ENCODE measurements around the gene OR1L6.

Gene OR1L6

GRCh38 chr9:122785269-122785668, 43.2 kb downstream of the OR1L6 start:
- Histone ChIP-seq H3K27ac (no peak overlapping the region), H3K79me2 (ENCODE audit: insufficient read depth, low read depth) (no peaks in the 10 kb centered on the region), H3K4me2 (no peak overlapping the region)

GRCh38 chr9:122786338-122786737, 44.2 kb downstream of the OR1L6 start:
- Histone ChIP-seq H3K9ac (no peak overlapping the region), H3K36me3 (ENCODE audit: insufficient read depth) (no peaks in the 10 kb centered on the region), H3K79me2 (ENCODE audit: insufficient read depth, low read depth) (no peaks in the 10 kb centered on the region), H3K27ac (no peak overlapping the region), H3K27me3 (ENCODE audit: insufficient read depth, low read depth) (no peaks in the 10 kb centered on the region), H3K4me1 (ENCODE audit: low read depth, poor library complexity, severe bottlenecking) (no peaks in the 10 kb centered on the region), H3K4me3 (IDR thresholded peaks at IDR 0.05; ENCODE audit: insufficient read depth, low read depth, low read length) (no peak overlapping the region), H3K4me2 (no peak overlapping the region), H2AFZ (ENCODE audit: low read depth) (no peak overlapping the region), H4K20me1 (ENCODE audit: insufficient read depth) (no peaks in the 10 kb centered on the region)
- TF ChIP-seq CTCF (conservative IDR thresholded peaks at IDR 0.05; ENCODE audit: low read depth, low read length): no peak

More at GRCh38 chr9:122785269-122785668, 43.2 kb downstream of the OR1L6 start:
- Histone ChIP-seq H4K20me1 (ENCODE audit: insufficient read depth) (no peaks in the 10 kb centered on the region), H3K4me3 (IDR thresholded peaks at IDR 0.05; ENCODE audit: insufficient read depth, low read depth, low read length) (no peak overlapping the region), H3K36me3 (ENCODE audit: insufficient read depth) (no peaks in the 10 kb centered on the region), H3K9ac (no peak overlapping the region), H3K4me1 (ENCODE audit: low read depth, poor library complexity, severe bottlenecking) (no peaks in the 10 kb centered on the region), H3K27me3 (ENCODE audit: insufficient read depth, low read depth) (no peaks in the 10 kb centered on the region), H2AFZ (ENCODE audit: low read depth) (no peak overlapping the region)
- no peak for TF ChIP-seq CTCF (conservative IDR thresholded peaks at IDR 0.05; ENCODE audit: low read depth, low read length)

- Histone ChIP-seq H3K79me2 (ENCODE audit: insufficient read depth, low read depth) (no peaks in the 10 kb centered on the region), H2AFZ (ENCODE audit: low read depth) (no peak within 1 kb of the TSS), H3K9ac (no peak within 1 kb of the TSS), H3K4me3 (IDR thresholded peaks at IDR 0.05; ENCODE audit: insufficient read depth, low read depth, low read length) (no peak within 1 kb of the TSS), H3K36me3 (ENCODE audit: insufficient read depth) (no peaks in the 10 kb centered on the region), H3K4me2 (no peak within 1 kb of the TSS), H4K20me1 (ENCODE audit: insufficient read depth) (no peaks in the 10 kb centered on the region), H3K27me3 (ENCODE audit: insufficient read depth, low read depth) (no peaks in the 10 kb centered on the region), H3K4me1 (ENCODE audit: low read depth, poor library complexity, severe bottlenecking) (peaks cover 8% of the 10 kb centered on the region), H3K27ac (no peak within 1 kb of the TSS)
- no peak for TF ChIP-seq CTCF (conservative IDR thresholded peaks at IDR 0.05; ENCODE audit: low read depth, low read length)
Observed at GRCh38 chr9:122788831-122789230, 46.7 kb downstream of the OR1L6 start, which contains the start of gene OR5C1. Gene OR5C1, plus strand, starts transcription at chr9:122788933. Its CDS starts 0 bp downstream, at chr9:122788933.

DNA sequence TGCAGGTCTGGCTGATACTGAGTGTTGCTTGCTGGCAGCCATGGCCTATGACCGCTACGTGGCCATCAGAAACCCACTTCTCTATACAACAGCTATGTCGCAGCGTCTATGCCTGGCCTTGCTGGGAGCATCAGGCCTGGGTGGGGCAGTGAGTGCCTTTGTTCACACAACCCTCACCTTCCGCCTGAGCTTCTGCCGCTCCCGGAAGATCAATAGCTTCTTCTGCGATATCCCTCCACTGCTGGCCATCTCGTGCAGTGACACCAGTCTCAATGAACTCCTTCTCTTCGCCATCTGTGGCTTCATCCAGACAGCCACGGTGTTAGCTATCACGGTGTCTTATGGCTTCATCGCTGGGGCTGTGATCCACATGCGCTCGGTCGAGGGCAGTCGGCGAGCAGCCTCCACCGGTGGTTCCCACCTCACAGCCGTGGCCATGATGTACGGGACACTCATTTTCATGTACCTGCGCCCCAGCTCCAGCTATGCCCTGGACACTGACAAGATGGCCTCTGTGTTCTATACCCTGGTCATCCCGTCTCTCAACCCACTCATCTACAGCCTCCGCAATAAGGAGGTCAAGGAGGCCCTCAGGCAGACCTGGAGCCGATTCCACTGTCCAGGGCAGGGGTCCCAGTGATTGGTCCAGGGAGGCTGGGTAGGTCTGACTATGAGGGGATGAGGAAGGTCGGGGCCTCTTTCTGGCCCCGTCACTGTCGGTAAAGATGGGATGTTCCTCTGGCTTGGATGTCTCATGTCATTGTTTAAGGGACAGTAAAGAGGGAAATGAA, 47.3 kb downstream of the OR1L6 start:
- H3K4me2 ChIP-seq: no peak overlapping the region
- no peak overlapping the region for H3K4me3 ChIP-seq (IDR thresholded peaks at IDR 0.05; ENCODE audit: insufficient read depth, low read depth, low read length)
- peaks cover 8% of the 10 kb centered on the region for H3K4me1 ChIP-seq (ENCODE audit: low read depth, poor library complexity, severe bottlenecking)
- no peaks in the 10 kb centered on the region for H3K36me3 ChIP-seq (ENCODE audit: insufficient read depth)
- H4K20me1 ChIP-seq (ENCODE audit: insufficient read depth): no peaks in the 10 kb centered on the region
- TF ChIP-seq CTCF (conservative IDR thresholded peaks at IDR 0.05; ENCODE audit: low read depth, low read length): no peak
- no peak overlapping the region for H3K9ac ChIP-seq
- no peaks in the 10 kb centered on the region for H3K79me2 ChIP-seq (ENCODE audit: insufficient read depth, low read depth)
- no peaks in the 10 kb centered on the region for H3K27me3 ChIP-seq (ENCODE audit: insufficient read depth, low read depth)
- no peak overlapping the region for H3K27ac ChIP-seq
- no peak overlapping the region for H2AFZ ChIP-seq (ENCODE audit: low read depth)

Measured in KMS-11 (cell line).